ENCODE results near the gene TEC. TPM values are rescaled to one million over a fixed set of nuclear protein-coding genes. Genes with fewer than 3 reads are reported as not detected.
"Not testable (repeated sequence)": the region's sequence is repeated elsewhere in the genome, so short reads cannot be mapped to it uniquely, and the experiment has no call there.

The TEC gene
- total RNA-seq, 1 donor from 2014 or later = 3.5 TPM

DNA sequence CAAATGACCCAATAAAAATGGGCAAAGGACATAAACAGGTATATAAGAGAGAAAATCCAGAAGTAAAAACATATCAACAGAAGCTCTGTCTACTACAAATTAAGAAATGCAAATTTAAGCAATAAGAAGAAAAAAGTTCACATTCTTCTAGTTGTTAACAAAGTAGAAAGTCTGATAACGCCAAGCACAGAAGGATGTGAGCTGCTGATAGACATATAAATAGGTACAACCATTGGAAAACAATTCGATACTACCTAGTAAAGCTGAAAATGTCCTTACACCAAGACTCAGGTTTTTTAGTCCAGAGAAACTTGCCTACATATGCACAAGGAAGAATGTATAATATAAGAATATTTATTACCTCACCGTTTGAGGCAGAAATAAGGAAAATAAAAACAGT is 35.9 kb upstream of the TEC start:
- Mint-ChIP-seq H3K4me3 (no peak overlapping the region), H3K9me3 (no peaks in the 10 kb centered on the region), H3K36me3 (no peaks in the 10 kb centered on the region), H3K27ac (no peak overlapping the region), H3K27me3 (ENCODE audit: low read depth) (peaks cover 8% of the 10 kb centered on the region), H3K4me1 (no peaks in the 10 kb centered on the region)
- no peak for DNase-seq (ENCODE audit: low spot score in 2 of 2, unreplicated experiment in 2 of 2)
- TF ChIP-seq, protein P1, sequence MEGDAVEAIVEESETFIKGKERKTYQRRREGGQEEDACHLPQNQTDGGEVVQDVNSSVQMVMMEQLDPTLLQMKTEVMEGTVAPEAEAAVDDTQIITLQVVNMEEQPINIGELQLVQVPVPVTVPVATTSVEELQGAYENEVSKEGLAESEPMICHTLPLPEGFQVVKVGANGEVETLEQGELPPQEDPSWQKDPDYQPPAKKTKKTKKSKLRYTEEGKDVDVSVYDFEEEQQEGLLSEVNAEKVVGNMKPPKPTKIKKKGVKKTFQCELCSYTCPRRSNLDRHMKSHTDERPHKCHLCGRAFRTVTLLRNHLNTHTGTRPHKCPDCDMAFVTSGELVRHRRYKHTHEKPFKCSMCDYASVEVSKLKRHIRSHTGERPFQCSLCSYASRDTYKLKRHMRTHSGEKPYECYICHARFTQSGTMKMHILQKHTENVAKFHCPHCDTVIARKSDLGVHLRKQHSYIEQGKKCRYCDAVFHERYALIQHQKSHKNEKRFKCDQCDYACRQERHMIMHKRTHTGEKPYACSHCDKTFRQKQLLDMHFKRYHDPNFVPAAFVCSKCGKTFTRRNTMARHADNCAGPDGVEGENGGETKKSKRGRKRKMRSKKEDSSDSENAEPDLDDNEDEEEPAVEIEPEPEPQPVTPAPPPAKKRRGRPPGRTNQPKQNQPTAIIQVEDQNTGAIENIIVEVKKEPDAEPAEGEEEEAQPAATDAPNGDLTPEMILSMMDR (IDR thresholded peaks at IDR 0.05; ENCODE audit: unreplicated experiment) = no peak

DNA sequence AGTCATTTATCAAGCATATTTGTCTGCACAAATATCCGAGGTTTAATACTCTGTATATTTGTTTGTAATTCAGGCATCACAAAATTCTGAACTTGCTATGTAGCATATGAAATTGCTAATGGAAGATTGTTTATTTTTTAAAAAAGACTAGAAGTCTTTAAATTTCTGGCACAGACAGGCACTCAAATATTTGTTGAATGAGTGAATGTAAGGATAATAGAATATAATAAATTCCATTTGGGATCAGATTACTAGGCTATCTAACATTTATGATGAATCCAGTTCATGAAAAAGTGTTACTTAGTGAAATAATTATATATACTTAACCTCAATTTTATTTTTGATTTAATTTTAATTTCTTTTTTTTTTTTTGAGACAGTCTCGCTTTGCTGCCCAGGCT is 30.4 kb upstream of the TEC start:
- Mint-ChIP-seq H3K9me3 (no peaks in the 10 kb centered on the region), H3K4me3 (no peak overlapping the region), H3K36me3 (no peaks in the 10 kb centered on the region), H3K27me3 (ENCODE audit: low read depth) (peaks cover 8% of the 10 kb centered on the region), H3K4me1 (no peaks in the 10 kb centered on the region), H3K27ac (no peak overlapping the region)
- TF ChIP-seq, protein P1 (IDR thresholded peaks at IDR 0.05; ENCODE audit: unreplicated experiment) = no peak
- no peak for DNase-seq (ENCODE audit: low spot score in 2 of 2, unreplicated experiment in 2 of 2)

DNA sequence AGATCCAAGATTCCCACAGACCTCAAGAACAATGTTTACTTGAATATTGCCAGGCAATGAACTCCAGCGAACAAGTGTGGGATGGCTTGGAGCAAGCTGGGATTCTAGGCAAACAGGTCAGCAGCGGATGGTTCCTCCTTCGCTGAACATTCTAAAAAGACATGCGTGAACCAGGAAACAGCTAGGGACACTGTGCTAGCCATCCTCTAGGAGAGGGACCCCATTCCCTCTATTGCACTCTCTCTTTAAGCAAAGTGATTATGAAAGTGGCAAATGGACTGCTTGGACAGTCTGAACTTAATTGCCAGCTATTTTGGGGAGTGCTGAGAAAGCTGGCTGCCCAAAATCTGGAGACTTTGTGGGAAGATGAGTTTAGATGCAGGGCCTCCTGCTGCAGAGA is 29.9 kb upstream of the TEC start:
- no peaks in the 10 kb centered on the region for H3K4me1 Mint-ChIP-seq
- H3K36me3 Mint-ChIP-seq = no peaks in the 10 kb centered on the region
- no peak overlapping the region for H3K27ac Mint-ChIP-seq
- DNase-seq (ENCODE audit: low spot score in 2 of 2, unreplicated experiment in 2 of 2) = no peak
- no peak overlapping the region for H3K4me3 Mint-ChIP-seq
- TF ChIP-seq, protein P1 (IDR thresholded peaks at IDR 0.05; ENCODE audit: unreplicated experiment) = no peak
- H3K9me3 Mint-ChIP-seq = no peaks in the 10 kb centered on the region
- H3K27me3 Mint-ChIP-seq (ENCODE audit: low read depth) = peaks cover 8% of the 10 kb centered on the region

DNA sequence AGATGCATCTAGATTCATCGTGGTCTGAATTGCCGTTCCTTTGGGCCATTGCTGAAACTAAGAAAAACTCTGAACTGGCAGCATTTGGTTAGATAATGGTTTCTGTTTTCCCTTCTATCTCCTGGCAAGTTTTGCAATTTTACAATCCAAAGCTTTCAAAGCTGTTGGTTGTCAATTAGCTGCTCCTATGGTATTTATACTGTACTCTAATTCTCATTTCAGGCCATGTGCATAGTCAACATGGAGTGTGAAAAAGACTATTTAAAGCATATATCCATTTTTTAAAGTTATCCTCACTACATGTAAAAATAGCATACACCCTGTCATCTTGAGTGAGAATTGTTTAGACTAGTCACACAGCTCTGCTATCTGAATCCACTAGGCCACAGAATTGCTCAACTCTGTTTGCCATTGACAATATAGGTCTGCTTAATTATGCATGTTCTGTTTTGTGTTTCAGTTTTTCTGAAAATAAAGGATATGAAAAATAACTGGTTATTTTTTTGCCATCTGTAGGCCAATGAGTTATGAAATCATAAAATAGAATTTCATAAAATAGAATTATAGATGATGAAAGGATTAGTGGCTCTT is 27.7 kb upstream of the TEC start:
- TF ChIP-seq, protein P1 (IDR thresholded peaks at IDR 0.05; ENCODE audit: unreplicated experiment) = no peak
- Mint-ChIP-seq H3K4me1 (no peaks in the 10 kb centered on the region), H3K4me3 (no peak overlapping the region), H3K27ac (no peak overlapping the region), H3K9me3 (no peaks in the 10 kb centered on the region), H3K27me3 (ENCODE audit: low read depth) (peaks cover 5% of the 10 kb centered on the region), H3K36me3 (no peaks in the 10 kb centered on the region)
- DNase-seq (ENCODE audit: low spot score in 2 of 2, unreplicated experiment in 2 of 2) = no peak

DNA sequence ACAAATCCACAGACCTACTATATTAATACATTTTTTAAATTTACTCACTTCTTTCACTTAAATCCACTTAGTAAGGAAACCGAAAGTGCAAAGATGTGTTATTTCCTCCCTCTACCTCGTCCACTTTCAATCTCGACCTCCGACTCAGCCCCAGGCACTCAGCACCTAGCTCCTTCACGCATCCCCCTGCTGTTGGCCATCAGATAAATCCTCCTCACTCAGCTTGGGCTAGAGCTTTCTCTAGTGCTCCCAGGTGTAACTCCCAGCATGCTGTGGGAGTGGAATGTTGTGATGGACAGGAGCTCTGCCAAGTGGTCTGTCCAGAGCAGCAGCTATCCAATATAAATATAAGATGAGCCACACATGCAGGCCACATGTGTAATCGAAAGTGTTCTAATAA is 26.7 kb upstream of the TEC start:
- no peak for DNase-seq (ENCODE audit: low spot score in 2 of 2, unreplicated experiment in 2 of 2)
- TF ChIP-seq, protein P1 (IDR thresholded peaks at IDR 0.05; ENCODE audit: unreplicated experiment) = no peak
- no peak overlapping the region for H3K4me3 Mint-ChIP-seq
- H3K9me3 Mint-ChIP-seq = no peaks in the 10 kb centered on the region
- H3K27me3 Mint-ChIP-seq (ENCODE audit: low read depth) = peaks cover under 1% of the 10 kb centered on the region
- H3K27ac Mint-ChIP-seq = no peak overlapping the region
- no peaks in the 10 kb centered on the region for H3K36me3 Mint-ChIP-seq
- H3K4me1 Mint-ChIP-seq = no peaks in the 10 kb centered on the region

DNA sequence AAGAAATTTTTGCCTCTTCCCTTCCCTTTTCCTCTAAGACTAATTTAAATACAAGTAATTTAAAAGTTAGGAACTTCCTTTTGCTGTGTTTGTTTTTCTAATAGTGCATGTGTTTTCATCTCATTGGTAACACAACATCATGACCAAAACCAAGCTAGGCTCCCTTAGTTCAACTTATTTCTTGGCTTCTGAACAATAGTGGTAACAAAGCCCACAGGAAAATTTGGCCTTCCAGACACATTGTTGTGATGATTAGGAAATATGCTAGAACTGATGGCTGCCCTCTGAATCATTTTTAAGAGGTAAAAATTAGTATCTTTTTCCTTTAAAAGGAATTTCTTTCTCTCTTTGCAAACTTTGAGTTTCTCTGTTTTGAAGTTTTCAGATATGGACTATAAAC is 25.5 kb upstream of the TEC start:
- Mint-ChIP-seq H3K27me3 (ENCODE audit: low read depth) (no peaks in the 10 kb centered on the region), H3K27ac (no peak overlapping the region), H3K9me3 (no peaks in the 10 kb centered on the region), H3K4me1 (no peaks in the 10 kb centered on the region), H3K36me3 (no peaks in the 10 kb centered on the region), H3K4me3 (no peak overlapping the region)
- no peak for DNase-seq (ENCODE audit: low spot score in 2 of 2, unreplicated experiment in 2 of 2)
- TF ChIP-seq, protein P1 (IDR thresholded peaks at IDR 0.05; ENCODE audit: unreplicated experiment) = no peak

DNA sequence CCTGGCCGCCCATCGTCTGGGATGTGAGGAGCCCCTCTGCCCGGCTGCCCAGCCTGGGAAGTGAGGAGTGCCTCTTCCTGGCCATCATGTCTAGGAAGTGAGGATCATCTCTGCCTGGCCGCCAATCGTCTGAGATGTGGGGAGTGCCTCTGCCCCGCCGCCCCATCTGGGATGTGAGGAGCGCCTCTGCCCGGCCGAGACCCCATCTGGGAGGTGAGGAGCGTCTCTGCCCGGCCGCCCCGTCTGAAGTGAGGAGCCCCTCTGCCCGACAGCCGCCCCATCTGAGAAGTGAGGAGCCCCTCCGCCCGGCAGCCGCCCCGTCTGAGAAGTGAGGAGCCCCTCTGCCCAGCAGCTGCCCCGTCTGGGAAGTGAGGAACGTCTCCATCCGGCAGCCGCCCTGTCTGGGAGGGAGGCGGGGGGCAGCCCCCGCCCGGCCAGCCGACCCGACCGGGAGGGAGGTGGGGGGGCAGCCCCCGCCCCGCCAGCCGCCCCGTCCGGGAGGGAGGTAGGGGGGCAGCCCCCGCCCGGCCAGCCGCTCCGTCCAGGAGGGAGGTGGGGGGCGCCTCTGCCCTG is 22.7 kb upstream of the TEC start:
- H3K36me3 Mint-ChIP-seq; H3K27me3 Mint-ChIP-seq (ENCODE audit: low read depth); H3K4me3 Mint-ChIP-seq; H3K4me1 Mint-ChIP-seq; DNase-seq (ENCODE audit: low spot score in 2 of 2, unreplicated experiment in 2 of 2); H3K27ac Mint-ChIP-seq; H3K9me3 Mint-ChIP-seq: not testable (repeated sequence)

All from mesothelial cell of epicardium (in vitro differentiated cells).